Ramos (cell line): ENCODE results near the gene HAUS7.
"Not testable (repeated sequence)": the region's sequence is repeated elsewhere in the genome, so short reads cannot be mapped to it uniquely, and the experiment has no call there.

Source experiments
- in situ Hi-C: fragments of 300-500 bp; cut with MboI; formaldehyde crosslinking; loops from one replicate; pipeline ENCODE4 v1.14.3; 2022; ENCODE audit warnings: low sequenced_read_pairs; ENCODE audit not compliant: unreplicated experiment

HAUS7 gene

GRCh38 chrX:153414856-153415510 lies 55.4 kb downstream of the HAUS7 start:
- in situ Hi-C loops, result no loop called here

- in situ Hi-C loops, result no loop called here
These were observed 56.6 kb downstream of the HAUS7 start for GRCh38 chrX:153413731-153414130.

GRCh38 chrX:153412746-153413720 lies 57.3 kb downstream of the HAUS7 start:
- in situ Hi-C loops, result no loop called here

GRCh38 chrX:153411988-153412574 lies 58.3 kb downstream of the HAUS7 start:
- in situ Hi-C loops, result no loop called here

- in situ Hi-C loops, result no loop called here
These were observed 59.0 kb downstream of the HAUS7 start, which contains the start of gene ZFP92 for GRCh38 chrX:153411255-153411987. Gene ZFP92 (plus strand): TSS chrX:153411472. CDS start chrX:153418323, 6,851 bp downstream.

GRCh38 chrX:153410888-153411254 lies 59.5 kb downstream of the HAUS7 start:
- in situ Hi-C loops, result no loop called here

GRCh38 chrX:153410373-153410772 lies 60.0 kb downstream of the HAUS7 start:
- in situ Hi-C loops, result no loop called here

- in situ Hi-C loops, result no loop called here
These were observed 60.8 kb downstream of the HAUS7 start for GRCh38 chrX:153409414-153410101.

- in situ Hi-C loops, result no loop called here
These were observed 61.5 kb downstream of the HAUS7 start for GRCh38 chrX:153408871-153409351.

GRCh38 chrX:153408221-153408721 lies 62.1 kb downstream of the HAUS7 start:
- in situ Hi-C loops, result no loop called here

- in situ Hi-C loops, result no loop called here
These were observed 62.6 kb downstream of the HAUS7 start for GRCh38 chrX:153407736-153408135.

- in situ Hi-C loops, result no loop called here
These were observed 63.5 kb downstream of the HAUS7 start for GRCh38 chrX:153406903-153407302.

GRCh38 chrX:153406011-153406410 lies 64.4 kb downstream of the HAUS7 start:
- in situ Hi-C loops, result no loop called here

GRCh38 chrX:153405426-153405825 lies 65.0 kb downstream of the HAUS7 start:
- in situ Hi-C loops, result no loop called here

- in situ Hi-C loops, result not testable (repeated sequence)
These were observed 66.0 kb downstream of the HAUS7 start for GRCh38 chrX:153404333-153404732.

GRCh38 chrX:153401133-153401764 lies 69.1 kb downstream of the HAUS7 start, which contains the start of gene PNMA6E:
Gene PNMA6E (minus strand): TSS chrX:153401350. CDS start chrX:153398849, 2,501 bp downstream.
- in situ Hi-C loops, result no loop called here

- in situ Hi-C loops, result no loop called here
These were observed 69.9 kb downstream of the HAUS7 start for GRCh38 chrX:153400146-153401132.
